Astrocyte of the hippocampus (primary cell): ENCODE measurements around the gene OLFML2B.

Experiments used
- DNase-seq: peaks from one replicate; pipeline ENCODE4 v3.0.0; 2011; ENCODE audit warnings: low read depth, low spot score

Gene OLFML2B

GRCh38 chr1:161978011-161978790 lies 45.5 kb downstream of the OLFML2B start:
- no peak for DNase-seq

- DNase-seq, result no peak
Observed at GRCh38 chr1:161973924-161974845, 49.5 kb downstream of the OLFML2B start.

- no peak for DNase-seq
Observed at GRCh38 chr1:161972828-161973227, 50.8 kb downstream of the OLFML2B start.

GRCh38 chr1:161970633-161971032 lies 53.0 kb downstream of the OLFML2B start:
- DNase-seq, result no peak

GRCh38 chr1:161970036-161970435 lies 53.6 kb downstream of the OLFML2B start:
- no peak for DNase-seq

GRCh38 chr1:161966067-161966466 lies 57.6 kb downstream of the OLFML2B start:
- DNase-seq, result no peak

- DNase-seq, result peak; percentile 94
Observed at GRCh38 chr1:161962091-161962887, 61.4 kb downstream of the OLFML2B start.

- DNase-seq, result peak; percentile 60
Observed at GRCh38 chr1:161958425-161958824, 65.2 kb downstream of the OLFML2B start.

- DNase-seq, result no peak
Observed at GRCh38 chr1:161956930-161957329, 66.7 kb downstream of the OLFML2B start.

GRCh38 chr1:161956097-161956496 lies 67.6 kb downstream of the OLFML2B start:
- no peak for DNase-seq

- no peak for DNase-seq
Observed at GRCh38 chr1:161955606-161956005, 68.1 kb downstream of the OLFML2B start.

GRCh38 chr1:161954466-161954865 lies 69.2 kb downstream of the OLFML2B start:
- peak; percentile 45 for DNase-seq

- DNase-seq, result peak; percentile 34
Observed at GRCh38 chr1:161954050-161954449, 69.6 kb downstream of the OLFML2B start.

GRCh38 chr1:161953256-161953920 lies 70.3 kb downstream of the OLFML2B start:
- no peak for DNase-seq

- no peak for DNase-seq
Observed at GRCh38 chr1:161952607-161953172, 71.0 kb downstream of the OLFML2B start.

- DNase-seq, result no peak
Observed at GRCh38 chr1:161951646-161952045, 72.0 kb downstream of the OLFML2B start.

GRCh38 chr1:161950377-161950776 lies 73.3 kb downstream of the OLFML2B start:
- DNase-seq, result no peak

GRCh38 chr1:161949548-161949947 lies 74.1 kb downstream of the OLFML2B start:
- DNase-seq, result no peak

- no peak for DNase-seq
Observed at GRCh38 chr1:161948435-161948834, 75.2 kb downstream of the OLFML2B start.

- peak; percentile 59 for DNase-seq
Observed at GRCh38 chr1:161946071-161946987, 77.3 kb downstream of the OLFML2B start.
